HL-60 (cell line): Measurements from ENCODE around the gene MYBL2.

Source experiments
- GABPA ChIP-seq: IDR thresholded peaks from 2 replicates; pipeline ENCODE4 v1.6.1; 2012; ENCODE audit warnings: low read depth
- SPI1 ChIP-seq: IDR thresholded peaks from 2 replicates; pipeline ENCODE4 v1.6.1; 2012; ENCODE audit warnings: low read depth, mild to moderate bottlenecking, borderline replicate concordance
- TF ChIP-seq, protein P1 (sequence below): IDR thresholded peaks from one replicate; pipeline ENCODE4 v1.5.1; 2011; ENCODE audit warnings: low read length, control low read depth, inconsistent platforms; ENCODE audit not compliant: insufficient read depth

GRCh38 chr20:43755390-43755789 is 88.5 kb downstream of the MYBL2 start:
- TF ChIP-seq, protein P1, sequence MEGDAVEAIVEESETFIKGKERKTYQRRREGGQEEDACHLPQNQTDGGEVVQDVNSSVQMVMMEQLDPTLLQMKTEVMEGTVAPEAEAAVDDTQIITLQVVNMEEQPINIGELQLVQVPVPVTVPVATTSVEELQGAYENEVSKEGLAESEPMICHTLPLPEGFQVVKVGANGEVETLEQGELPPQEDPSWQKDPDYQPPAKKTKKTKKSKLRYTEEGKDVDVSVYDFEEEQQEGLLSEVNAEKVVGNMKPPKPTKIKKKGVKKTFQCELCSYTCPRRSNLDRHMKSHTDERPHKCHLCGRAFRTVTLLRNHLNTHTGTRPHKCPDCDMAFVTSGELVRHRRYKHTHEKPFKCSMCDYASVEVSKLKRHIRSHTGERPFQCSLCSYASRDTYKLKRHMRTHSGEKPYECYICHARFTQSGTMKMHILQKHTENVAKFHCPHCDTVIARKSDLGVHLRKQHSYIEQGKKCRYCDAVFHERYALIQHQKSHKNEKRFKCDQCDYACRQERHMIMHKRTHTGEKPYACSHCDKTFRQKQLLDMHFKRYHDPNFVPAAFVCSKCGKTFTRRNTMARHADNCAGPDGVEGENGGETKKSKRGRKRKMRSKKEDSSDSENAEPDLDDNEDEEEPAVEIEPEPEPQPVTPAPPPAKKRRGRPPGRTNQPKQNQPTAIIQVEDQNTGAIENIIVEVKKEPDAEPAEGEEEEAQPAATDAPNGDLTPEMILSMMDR: no peak
- TF ChIP-seq GABPA (no peak), SPI1 (no peak)
